ENCODE results near the gene APOA1.

The APOA1 gene

DNA sequence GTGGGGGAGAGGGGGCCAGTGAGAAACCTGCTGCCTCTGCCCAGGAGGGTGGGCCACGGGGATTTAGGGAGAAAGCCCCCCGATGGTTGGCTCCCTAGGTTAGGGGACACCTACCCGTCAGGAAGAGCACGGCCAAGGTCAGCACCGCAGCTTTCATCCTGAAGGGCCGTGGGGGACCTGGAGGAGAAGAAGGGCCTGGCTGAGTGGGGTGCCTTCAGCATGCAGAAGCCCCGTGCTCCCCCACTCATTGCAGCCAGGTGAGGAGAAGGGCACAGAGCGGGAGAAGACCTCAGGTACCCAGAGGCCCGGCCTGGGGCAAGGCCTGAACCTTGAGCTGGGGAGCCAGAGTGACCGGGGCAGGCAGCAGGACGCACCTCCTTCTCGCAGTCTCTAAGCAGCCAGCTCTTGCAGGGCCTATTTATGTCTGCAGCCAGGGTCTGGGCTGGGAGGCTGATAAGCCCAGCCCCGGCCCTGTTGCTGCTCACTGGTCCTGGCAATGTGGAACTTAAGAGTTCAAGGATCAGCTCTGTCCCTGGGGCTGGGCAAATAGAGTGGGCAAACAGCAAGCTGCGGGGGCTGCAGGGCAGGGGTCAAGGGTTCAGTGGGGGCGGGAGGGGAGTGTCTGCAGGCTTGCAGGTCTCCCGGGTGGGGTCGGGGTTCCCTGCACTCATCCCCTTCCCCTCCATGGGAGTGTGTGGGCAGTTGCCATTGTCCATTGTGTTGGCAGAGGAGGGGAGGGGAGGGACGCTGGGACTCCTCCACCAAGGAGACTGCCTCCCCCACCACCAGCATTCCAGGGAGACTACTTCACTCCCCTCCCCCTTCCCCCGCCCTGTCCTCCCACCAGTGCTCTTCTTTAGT, at the start of gene APOA1:
TSS of gene APOA1 (minus strand) at position 392 of the 861 bp plus-strand sequence. CDS start at position 157, 235 bp downstream.
- DNase-seq (ENCODE audit: low spot score): no peak

DNA sequence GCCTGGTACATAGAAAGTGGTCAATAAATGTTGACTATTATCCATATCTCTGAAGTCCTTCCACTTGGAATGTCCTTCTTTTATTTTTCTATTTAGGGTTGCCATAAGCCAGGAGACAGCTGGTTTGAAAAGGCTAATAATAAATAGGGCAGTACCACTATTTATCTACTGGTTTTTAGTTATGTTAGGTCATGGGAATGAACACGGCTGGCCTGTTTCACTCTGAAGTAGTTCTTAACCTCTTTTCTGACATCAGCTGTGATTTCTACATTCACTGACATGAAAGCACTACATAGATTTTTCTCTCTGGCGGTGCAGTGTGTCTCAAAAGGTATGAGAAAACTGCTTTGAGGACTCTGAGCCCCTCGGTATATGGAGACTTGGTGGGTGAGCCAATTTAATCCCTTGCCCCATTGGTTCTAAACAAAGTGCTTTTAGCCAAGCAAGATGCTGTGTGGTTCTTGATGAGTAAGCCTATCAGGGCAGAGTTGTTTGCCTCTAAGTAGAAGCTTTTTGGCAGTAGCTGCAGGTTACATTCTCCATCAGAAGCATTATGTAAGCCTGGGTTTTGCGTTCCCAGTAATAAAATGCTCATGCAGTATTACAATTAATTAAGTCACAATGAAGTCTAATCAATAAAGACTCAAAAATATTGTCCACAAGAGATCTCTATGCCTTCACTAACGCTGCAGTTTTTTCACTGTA, 48.7 kb upstream of the APOA1 start:
- DNase-seq (ENCODE audit: low spot score): peak; percentile 51

DNA sequence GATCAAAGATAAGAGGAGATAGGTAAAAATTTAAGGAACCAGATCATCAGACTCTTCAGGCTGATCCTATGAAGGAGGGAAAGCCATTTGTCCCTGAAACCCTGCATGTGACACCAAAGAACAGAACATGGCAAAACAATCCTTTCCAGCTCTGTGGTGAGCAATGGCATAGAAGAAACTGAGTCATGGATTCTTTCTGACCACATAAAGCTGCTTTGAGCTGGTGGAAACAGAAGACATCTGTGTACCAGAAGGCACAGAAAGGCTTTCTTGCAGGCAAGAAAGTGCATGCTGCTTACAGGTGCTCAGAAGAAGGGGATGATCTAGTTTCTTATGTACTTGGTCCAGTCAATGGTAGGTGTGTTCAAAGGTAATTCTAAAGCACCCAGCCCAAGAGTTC, 45.0 kb upstream of the APOA1 start:
- peak; percentile 81 for DNase-seq (ENCODE audit: low spot score)

DNA sequence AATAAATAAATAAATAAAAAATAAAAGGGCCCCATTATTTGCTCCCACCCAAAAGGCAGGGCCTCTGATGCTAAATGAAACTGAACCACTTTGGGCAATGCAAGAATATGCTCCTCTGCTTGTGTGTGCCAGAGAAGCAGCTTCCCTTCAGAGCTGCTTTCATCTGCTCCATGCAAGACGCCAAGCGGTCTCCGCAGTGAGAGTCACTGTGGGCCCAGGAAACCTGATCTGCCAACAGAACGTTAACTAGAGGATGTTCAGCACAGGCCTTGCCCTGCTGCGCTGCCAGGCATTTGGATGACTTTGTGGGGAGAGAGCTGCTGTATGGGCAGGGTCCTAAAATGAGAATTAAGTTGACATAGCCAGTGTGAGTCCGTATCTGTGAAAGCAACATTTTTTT, 43.7 kb upstream of the APOA1 start:
- no peak for DNase-seq (ENCODE audit: low spot score)

DNA sequence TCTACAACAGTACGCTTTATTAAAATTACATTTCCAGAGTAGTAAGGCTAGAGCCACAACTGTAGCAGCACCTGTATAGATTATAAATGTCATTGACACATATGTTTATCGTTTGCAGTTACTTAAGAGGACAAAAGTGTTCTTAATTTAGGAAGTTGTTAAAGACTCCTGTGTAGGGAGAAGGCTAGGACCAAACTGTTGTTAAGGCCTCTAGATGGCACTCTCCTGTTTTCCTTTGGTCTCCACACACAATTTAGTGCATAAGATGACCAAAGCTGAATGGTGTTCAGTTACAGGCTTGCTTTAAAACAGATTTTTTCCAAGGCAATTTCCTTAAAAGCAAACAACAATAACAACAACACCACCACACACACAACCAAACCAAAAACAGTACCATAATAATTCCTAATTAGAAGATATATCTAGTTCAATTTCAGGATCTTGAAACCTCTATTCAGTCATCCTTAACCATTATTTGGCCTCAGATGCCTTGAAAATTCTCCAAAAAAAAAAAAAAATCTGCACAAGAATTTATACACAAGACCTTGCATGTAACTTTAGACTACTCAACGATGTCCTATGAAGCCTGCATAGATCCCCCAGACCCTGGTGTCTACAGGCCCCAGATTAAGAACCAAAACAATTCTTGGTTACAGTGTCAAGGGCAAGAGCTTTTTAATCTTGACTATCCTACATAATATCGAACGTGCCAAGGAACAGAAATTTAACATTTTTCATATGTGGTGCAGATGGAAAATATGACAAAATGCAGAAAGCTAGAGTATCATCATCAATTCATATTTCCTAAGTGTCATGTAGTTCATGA, 42.6 kb upstream of the APOA1 start:
- peak; percentile 78 for DNase-seq (ENCODE audit: low spot score)

DNA sequence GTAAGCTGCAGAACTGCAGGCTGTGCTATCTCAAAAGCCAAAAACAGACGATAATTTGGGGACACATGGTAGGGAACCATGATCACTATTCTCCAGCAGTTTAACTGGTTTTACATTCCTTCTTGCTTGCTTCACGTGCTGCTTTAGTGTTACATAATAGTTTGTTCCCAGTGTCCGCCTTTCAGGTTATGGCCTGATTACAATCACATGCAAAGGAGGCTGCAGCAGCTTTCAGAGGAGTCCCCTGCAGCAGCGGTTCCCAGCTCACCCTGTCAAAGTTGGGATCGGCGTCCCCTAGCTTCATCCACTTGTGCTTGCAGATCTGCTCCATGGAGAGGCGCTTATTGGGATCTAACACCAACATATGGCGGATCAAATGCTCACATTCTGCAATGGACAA, 39.2 kb upstream of the APOA1 start:
- DNase-seq (ENCODE audit: low spot score): no peak

DNA sequence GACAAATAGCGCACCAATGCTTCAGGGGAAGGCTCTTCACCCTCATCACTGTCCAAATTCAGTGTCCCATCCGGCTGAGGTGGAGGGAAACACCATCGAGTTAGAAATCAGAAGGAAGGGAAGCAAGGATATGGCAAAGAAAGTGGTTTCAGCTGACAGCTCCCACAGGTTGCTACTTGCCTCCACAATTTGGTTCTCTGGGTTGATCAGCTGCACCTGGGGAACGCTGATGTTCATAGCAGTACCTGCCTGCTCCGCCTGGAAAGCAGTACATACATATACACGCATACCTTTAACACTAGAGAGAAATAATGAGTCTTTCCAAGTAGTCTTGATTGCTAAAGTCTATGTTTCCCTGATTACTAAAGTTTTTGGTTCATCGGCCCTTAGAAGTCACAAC, 37.8 kb upstream of the APOA1 start:
- DNase-seq (ENCODE audit: low spot score): no peak

DNA sequence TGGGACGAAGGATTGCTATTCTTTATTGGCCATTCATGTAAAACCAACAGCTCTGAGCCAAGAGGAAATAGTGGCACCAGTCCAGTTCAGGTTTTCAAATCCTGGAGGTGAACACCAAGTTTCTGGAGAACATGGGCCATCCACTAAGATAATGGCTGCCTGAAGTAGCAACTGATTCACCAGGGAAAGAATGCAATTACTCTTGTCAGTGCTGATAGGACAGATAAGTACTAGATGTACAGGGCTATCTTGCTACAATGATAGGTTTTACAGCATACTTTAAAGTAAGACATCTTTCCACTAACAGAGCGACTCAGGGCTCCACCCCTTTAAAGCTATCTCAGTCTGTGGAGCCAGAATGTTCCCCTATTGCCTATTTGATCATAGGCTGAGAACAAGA, 36.8 kb upstream of the APOA1 start:
- peak; percentile 28 for DNase-seq (ENCODE audit: low spot score)

DNA sequence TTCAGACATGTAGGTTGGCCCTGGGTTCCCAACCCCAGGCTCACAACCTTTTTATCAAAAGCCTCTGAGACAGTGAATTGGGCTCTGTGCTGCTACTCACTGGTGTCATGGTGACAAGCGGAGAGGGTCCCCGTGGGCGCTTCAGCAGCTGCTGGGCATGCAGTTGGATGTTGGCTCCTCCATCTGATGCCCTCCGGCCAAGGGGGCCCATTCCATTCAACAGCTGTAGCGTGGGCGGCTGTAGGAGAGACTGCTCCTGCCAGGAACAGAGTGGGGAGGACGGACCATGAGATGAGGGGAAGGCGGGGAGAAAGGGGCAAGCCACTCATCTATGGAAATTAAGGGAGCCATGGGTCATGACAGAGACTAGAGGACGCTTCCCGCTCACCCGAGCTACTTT, 36.0 kb upstream of the APOA1 start:
- no peak for DNase-seq (ENCODE audit: low spot score)

DNA sequence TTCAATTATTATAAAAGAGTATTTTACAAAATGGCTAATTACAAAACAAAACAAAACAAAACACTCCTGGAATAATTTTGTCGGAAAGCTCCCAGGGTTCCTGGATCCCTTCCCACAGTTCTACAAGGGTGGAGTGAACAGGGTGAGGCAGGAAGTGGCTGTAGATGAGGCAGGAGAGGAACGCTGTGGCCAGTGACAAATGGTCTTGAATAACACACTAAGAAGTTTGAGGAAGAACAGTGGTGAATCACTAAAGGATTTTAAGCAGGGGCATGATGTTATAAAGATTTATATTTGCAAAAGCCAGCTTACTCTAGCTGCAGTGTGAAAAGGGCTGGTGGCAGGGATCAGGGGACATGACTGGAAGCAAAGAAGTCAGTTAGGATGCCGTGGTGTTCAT, 33.8 kb upstream of the APOA1 start:
- DNase-seq (ENCODE audit: low spot score): peak; percentile 82

DNA sequence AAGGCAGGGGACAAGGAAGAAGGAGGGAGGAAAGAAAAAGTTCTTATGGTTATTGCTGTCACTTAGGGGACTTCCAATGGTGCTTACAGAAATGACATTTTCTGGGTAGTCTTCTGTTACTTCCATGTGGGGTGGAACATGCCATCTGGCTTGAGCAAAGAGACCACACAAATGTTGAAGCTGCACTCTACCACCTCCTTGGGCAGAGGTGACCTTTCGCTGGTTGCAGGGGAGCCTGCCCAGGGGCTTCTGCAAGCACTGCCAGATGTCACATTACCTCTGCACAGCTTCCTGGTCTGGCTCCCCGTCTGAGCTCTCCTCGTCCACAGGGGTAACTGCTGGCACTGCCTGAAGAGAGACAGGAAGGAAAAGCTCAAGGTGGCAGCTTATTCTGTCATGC, 32.6 kb upstream of the APOA1 start:
- no peak for DNase-seq (ENCODE audit: low spot score)

DNA sequence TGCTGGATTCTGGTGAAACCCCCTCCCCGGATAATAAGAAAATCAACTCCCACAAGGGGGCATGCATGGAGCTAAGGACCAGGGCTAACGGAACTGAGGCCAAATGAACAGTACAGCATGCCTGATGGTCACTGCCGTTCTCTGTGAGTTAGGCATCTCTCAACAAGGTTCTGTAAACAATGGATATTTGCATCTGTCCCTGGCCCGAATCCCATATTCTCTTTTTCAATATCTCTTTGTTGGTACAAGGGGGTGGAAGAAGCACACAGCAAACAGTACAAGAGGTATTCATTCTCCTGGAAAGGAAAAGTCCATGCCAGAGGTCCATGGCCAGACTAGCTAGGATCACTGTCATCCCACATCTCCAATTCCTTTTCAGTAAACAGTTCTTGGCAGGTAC, 32.2 kb upstream of the APOA1 start:
- DNase-seq (ENCODE audit: low spot score): no peak

DNA sequence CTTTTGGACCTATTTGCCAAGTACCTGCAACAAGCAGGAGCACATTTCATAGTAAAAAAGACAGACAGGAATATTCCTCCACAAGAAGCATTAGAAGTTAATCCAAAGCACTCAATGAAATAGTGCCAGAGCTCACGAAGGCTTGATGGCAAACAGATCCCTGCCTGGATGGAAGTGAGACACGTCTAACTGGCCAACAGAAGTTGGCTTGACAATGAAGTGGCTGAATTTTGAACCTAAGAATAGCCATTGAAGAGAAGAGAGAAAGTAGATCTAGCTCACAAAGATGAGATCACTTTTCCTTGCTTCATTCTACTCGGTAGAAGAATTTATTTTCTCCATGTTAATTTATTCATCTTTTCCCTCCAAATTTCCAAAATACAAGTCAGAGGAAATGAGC, 30.6 kb upstream of the APOA1 start:
- DNase-seq (ENCODE audit: low spot score): no peak

DNA sequence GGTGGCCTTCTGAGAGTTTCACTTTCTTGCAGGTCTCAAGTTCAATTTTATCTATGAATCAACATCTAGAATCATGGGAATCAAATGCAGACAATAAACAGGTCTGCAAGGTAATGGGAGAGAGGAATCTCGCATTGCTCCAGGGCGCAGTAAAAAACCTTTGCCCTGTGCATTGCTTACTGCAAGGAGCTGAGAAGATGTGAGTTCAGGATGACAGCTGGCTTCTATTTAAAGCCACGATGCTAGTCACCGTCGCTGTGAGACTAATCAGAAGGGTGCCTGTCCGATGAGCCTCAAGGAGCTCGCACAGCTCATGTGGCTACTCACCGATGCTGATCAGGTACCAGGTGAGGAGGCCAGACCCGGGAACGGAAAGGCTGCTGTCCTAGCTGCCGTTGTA, 30.2 kb upstream of the APOA1 start:
- DNase-seq (ENCODE audit: low spot score): no peak

DNA sequence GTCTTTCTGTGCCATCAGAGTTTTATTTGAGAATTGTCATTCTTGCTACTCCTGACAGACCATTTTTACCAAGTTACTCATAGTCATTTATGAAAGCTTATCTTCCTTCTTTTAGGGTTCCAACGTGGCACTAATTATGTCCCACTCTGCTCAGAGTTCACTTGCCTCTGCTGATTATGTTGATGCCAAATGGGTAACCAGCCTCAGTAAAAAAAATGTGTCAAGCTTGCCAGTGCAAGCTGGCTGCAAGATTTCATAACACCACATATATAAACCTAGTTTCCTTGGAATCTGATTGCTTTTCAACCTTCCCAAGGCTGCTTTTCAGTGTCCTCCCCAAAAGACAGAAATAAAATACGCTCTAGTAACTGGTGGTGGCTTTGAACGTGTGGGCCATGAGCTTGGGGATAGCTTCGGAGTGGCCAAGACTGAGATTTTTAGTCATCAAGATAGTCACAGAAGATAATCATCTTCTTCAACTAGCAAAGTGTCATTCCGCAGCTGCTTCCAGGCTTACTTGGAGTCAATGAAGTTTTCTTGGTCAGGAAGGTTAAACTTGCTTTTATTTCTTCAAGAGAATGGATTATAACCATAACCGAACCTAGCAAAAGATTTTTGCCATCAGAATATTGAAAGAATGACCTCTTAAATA, 29.5 kb upstream of the APOA1 start:
- DNase-seq (ENCODE audit: low spot score): no peak

DNA sequence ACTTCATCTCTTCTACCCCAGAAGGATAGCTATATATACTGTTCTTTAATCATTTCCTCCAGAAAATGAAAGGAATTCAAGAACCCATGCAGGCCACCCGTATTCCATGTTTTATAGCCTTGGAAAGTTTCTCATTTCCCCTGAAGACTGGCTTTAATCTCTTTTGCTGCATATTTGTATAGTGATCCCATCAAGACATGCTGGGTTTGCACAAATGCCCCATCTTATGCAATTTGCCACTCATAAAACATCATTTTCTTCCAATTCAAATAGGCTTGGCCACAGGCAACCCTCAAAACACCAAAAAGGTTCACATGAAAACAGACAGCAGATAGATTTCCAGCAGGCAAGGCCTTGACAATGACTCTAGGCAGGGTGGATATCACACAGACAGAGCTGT, 28.3 kb upstream of the APOA1 start:
- DNase-seq (ENCODE audit: low spot score): peak; percentile 77

DNA sequence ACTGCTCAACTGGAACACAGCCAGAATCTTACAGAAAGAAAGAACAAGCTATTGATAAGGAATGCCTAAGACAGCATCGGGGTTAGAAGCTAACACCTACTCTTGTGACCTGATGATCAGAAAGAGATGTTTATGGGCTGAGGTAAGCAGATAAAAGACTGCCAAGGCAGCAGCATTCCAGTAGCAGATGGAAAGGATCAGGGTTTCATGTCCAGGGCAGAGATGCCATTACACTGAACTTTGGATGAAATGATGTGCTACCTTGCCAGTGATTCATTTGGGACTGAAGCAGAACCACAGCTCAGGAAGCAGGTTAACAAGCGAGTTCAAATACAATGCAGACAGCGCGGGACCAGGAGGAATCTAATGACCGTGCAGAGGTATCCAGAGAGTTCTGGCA, 27.1 kb upstream of the APOA1 start:
- DNase-seq (ENCODE audit: low spot score): peak; percentile 50

DNA sequence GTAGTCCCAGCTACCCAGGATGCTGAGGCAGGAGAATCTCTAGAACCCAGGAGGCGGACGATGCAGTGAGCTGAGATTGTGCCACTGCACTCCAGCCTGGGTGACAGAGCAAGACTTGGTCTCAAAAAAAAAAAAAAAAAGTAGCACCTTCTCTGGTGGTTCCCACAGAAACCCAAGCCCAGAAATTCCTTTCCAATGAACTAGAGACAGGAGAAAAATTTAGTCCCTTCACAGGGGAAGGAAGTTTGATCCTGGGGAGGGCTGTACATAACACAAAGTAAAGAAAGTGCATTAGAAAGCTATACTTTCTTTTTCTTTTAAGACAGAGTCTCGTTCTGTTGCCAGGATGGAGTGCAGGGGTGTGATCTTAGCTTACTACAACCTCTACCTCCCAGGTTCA, 25.5 kb upstream of the APOA1 start:
- DNase-seq (ENCODE audit: low spot score): peak; percentile 31

DNA sequence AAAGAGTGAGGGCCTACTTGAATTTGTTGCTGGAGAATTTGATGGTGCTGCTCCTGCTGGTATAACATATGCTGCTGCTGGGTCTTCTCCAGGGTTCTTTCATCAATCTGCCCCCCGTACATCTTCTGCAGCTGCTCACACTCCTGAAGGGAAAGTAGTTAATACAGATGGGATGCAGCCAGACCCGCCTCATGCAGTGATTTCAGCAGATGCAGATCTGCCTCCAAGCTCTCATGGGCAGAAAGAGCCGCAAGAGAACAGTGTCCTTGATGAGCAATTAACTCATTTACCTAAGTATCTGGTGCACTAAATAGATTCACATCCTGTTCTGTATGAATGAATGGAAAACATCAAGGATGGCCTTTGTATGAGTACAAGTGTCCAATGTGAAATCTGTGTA, 24.8 kb upstream of the APOA1 start:
- no peak for DNase-seq (ENCODE audit: low spot score)

DNA sequence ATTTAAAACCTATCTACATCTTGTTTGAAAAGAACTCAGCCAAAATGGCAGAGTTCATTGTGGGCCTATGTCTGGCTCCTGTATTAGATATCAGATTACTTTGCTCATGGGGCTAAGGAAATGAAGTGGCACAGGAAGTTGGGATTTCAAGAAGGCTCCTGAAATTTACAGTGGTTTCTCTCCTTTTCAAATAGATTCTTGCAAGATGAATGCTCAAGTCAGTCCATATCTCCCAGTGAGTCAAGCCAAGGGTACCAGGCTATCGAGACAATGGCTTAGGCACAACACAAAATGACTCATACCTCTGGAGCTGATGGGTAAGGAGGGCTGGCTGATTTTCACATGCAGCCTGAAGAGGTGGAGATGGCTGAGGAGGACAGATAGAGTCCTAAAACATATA, 24.1 kb upstream of the APOA1 start:
- DNase-seq (ENCODE audit: low spot score): peak; percentile 32

DNA sequence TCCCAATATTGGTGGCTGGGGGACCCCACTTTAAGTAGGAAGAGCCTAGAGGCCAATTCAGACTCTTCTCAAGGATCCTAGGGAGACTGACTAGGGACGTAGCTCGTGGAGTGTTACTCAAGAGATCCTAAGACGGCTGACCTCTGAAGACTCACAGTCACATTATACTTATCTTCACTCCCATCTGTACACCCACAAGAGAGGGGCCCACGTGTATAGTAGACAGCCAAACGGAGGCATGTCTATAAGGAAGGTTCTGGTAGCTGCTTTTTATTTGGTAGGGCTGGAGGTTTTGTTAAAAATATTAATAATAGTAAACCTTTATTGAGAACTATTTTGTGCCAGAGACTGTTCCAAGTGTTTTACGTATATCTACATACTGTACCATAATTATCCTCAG, 22.9 kb upstream of the APOA1 start:
- DNase-seq (ENCODE audit: low spot score): no peak

DNA sequence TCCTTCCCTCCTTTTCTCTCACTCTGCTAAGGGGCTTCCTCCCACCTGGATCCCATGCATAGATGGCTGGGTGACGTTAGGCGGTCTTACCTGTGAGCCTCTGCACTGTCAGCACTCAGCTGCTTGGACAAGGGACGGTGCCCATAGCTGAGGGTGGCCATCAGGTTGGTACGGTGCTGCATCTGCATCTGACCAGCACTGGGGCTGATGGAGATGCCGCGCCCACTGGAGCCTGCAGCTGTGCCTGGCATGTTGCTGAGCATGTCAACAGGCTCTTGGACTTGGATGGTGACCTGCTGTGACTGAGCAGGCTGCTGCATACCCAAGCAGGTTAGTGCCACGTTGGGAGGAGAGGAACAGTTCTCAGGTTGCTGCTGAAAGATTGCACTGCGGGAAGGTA, 21.8 kb upstream of the APOA1 start:
- no peak for DNase-seq (ENCODE audit: low spot score)
